Measurements from ENCODE around the gene ATP2B2.

- no peak for TF ChIP-seq CTCF (IDR thresholded peaks at IDR 0.05; ENCODE audit: poor library complexity)
- no peak for TF ChIP-seq EZH2 (IDR thresholded peaks at IDR 0.05; ENCODE audit: borderline replicate concordance)
These were observed 164.9 kb downstream of the ATP2B2 start for GRCh38 chr3:10340476-10340875.
